Kidney capillary endothelial cell (primary cell): ENCODE data around the gene FBN2.
"Not testable (repeated sequence)": the region's sequence is repeated elsewhere in the genome, so short reads cannot be mapped to it uniquely, and the experiment has no call there.

Experiments
- DNase-seq: peaks from one replicate; pipeline ENCODE4 v3.0.0-alpha.2; 2018; ENCODE audit warnings: low spot score

FBN2 gene

DNA sequence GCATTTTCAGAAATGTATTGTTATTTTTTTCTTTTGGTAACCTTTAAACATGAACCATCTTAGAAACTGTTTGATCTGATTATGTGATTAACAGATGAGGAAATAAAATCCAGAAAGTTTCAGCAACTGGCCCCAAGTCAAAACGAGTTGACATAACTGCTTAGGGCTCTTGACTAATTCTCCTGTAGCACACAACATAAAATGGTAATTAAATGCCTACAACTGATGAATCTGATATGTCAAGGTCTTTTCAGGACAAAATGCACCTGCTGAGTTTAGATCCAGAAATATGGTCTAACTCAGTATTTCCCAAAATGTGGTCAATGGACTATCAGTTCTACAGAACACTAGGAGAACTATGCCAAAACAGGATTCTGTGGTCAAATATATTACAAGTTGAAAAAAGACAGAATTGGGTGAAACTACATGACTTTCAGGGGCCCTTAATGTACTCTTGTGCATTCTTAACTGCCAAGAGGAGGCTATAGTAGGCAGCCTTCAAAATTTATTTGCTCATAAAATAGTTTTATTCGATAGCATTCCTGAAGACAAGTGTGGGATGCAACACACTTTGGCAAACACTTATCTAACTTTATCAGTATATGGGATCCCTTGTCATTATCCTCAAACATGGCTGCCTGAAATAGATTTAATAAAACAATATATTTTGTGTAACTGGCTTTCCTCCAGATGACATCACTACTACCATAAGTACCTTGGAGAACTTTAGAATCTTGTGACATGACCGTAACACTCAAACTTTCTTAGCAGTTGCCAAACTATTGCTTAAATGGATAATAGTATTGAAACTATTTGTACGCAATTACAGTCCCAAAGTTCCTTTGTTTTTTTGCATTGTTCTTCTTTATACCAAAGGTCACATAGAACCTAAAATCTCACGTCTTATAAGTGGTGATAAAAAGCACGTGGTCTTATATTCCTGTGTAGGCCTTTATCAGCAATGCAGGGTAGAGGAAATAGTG, 59.4 kb downstream of the FBN2 start:
- DNase-seq, result no peak

DNA sequence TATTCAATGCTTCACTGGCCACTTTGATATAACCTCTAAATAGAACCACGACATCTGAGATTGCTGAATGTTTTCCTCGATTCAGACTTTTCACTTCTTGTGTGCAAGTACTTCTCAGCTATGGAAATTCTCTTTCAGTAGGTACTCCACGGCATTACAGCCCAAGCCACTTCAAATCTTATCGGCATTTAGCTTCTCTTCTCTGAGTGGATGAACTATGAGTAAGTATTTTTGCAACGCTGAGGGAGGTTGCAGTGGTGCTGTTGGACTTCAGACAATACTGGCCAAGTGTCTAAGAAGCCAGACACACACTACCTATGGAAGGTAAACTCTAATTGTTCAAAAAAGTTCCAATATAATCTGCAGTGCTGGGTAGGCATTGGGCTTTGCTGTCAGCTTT, 60.1 kb downstream of the FBN2 start:
- DNase-seq, result no peak

DNA sequence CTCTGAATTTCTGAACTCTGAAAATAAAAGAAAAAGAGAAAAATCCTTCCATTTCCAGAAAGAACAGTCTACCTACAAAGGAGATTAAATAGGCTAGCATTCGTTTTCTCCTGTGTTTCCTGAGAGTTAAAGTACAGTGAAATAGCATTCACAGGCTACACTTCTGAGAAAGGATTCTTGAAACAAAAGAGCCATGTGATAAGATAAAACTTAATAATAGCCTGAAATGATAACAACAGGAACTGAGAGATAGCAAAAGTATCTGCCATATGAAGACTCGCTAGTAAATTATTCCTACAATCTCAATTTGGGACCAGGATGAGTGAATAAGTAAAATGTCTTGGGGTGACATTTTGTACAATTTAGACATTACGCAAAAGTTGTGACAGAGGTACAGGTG, 62.4 kb downstream of the FBN2 start:
- DNase-seq, result no peak

DNA sequence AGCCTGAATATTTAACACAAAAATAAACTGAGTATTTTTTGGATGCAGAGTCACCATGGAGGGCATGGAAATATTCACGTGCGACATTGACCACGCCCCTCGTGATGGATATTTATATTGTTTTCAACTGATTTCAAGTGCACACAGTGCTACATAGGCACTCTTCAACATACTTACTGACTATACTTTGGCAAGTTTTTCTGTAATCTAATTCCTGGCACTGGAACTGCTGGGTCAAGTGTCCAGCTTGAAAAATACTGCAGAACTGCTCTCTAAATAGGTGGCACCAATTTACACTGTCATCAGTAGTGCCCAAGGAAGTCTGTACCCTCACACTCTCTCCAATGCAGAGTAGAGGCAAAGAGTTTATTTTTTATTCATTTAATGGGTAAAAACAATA, 65.1 kb downstream of the FBN2 start:
- DNase-seq, result no peak

- DNase-seq, result no peak
Observed at GRCh38 chr5:128472036-128472435, 66.0 kb downstream of the FBN2 start.

DNA sequence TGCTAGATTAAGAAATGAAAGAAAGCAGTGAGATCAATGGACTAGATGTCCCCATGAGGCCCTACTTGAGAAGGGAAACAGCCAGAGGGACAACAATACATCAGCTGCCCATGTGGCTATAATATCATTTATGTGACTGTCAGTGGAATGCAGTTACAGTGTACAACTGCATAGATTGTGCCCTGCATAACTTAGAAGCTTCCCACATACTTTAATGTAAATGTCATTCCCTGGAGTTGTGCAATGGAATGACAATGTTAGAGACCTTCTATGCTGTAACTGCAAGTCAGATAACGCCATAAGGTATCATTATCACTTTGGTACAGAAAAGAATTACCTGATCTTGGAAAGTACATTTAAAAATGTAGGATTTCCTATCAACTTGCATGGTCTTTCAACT, 67.4 kb downstream of the FBN2 start:
- DNase-seq, result no peak

DNA sequence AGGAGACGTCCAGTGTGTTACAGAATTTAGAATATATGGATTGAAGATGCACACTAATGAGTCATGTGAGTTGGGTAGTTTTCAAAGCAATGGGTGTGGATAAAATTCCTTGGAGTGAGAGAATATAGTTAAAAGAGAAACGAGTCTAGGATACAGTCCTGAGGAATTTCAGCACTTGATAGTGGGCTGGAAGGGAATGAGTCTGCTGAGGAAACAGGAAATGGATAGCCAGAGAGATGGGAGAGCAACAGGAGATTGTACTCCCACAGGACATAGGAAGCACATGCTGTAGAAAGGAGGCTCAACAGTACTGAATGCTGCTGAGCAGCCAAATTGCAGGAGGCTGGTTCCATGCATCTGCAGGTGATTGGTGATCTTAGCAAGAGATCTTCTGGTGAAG, 68.1 kb downstream of the FBN2 start:
- DNase-seq, result no peak

- no peak for DNase-seq
Observed at GRCh38 chr5:128466980-128467379, 71.1 kb downstream of the FBN2 start.

DNA sequence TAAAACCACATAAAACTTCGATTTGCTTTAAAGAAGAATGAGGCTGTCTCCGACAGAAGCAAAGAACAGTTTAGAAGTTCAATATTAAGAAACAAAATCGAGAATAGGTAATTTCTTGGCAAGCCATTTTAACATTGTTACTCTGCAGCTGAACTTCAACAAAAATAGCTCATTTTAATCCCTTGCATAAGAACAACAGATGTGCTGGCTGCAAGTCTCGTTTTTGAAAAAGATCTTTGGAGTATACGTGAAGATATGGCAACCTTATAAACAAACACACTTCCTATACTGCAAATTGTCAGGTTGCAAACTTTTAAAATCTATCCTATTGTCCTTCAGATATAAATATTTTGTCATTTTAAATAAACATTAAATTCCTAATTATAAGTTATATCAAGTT, 71.5 kb downstream of the FBN2 start:
- no peak for DNase-seq

DNA sequence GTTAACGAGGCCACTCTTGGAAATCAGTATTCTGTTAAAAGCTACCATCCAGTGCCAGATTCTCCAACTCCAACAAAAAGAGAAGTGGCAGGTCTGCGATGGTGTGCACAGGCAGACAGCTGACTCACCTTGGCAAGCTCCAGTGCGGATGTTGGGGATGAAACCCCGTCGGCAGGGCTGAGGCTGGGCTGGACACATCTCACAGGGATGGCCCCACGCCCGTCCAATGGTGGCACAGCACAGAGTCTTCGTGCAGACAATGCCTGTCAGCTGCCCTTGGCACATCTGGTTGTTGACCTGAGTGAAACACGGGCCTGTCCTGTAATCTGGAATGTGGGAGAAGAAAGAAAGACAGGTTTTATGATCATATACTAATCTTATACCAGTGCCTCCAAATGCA, 73.4 kb downstream of the FBN2 start:
- no peak for DNase-seq

GRCh38 chr5:128462330-128462729, 75.7 kb downstream of the FBN2 start:
- no peak for DNase-seq

DNA sequence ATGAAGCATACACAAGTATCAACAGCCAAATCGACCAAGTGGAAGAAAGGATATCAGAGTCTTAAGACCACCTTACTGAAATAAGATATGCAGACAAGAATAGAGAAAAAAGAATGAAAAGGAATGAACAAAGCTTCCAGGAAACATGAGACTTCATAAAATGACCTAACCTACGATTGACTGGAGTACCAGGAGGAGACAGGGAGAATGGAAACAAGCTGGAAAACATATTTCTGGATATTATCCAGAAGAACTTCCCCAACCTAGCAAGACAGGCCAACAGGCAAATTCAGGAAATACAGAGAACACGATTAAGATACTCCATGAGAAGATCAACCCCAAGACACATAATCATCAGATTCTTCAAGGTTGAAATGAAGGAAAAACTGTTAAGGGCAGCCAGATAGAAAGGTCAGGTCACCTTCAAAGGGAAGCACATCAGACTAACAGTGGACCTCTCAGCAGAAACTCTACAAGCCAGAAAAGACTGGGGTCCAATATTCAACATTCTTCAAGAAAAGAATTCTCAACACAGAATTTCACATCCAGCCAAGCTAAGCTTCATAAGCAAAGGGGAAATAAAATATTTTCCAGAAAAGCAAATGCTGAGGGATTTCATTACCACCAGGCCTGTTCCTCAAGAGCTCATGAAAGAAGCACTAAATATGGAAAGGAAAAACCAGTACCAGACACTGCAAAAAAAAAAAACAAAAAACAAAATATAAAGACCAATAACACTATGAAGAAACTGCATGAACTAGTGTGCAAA, 80.7 kb downstream of the FBN2 start:
- DNase-seq, result not testable (repeated sequence)

- no peak for DNase-seq
Observed at GRCh38 chr5:128455841-128456361, 82.1 kb downstream of the FBN2 start.

DNA sequence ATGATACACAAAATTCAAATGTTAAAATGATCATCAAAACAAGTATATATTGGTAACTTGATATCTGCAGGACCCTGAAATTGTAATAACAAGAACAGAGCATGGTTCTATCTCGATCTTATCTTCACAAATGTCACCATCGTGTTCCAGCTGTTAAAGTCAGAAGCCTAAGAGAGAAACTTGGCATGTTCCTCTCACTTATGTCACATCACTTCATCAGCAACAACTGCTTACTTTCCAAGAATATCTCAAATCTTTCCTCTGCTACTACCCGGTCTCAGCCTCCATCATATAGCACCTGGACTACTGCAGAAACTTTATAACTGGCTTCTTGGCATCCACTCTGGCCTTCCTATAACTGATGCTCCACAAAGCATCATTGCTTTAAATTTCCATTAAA, 84.9 kb downstream of the FBN2 start:
- DNase-seq, result no peak

GRCh38 chr5:128447224-128447623, 90.8 kb downstream of the FBN2 start:
- DNase-seq, result not testable (repeated sequence)

- DNase-seq, result no peak
Observed at GRCh38 chr5:128441941-128442350, 96.1 kb downstream of the FBN2 start.

GRCh38 chr5:128441165-128441564, 96.9 kb downstream of the FBN2 start:
- no peak for DNase-seq

DNA sequence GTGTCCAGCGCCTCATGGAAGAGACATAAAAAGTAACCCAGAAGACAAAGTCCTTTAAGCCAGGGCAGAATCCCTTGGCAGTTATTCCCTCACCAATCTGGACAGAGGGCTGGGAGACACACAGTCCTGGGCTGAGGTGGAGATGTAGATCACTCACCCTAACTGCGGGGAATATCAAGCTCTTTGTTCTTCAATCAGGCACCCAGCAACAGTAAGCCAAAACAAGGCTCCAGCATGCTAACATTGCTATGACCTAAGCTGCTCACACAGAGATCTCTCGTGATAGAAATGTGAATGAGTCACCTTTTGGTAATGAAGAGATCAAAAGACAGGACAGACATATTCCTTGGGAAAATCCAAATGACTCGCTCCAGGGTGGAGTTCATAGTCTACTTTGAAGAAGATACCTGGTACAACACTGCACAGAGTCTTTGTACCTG, 101.3 kb downstream of the FBN2 start:
- DNase-seq, result no peak

DNA sequence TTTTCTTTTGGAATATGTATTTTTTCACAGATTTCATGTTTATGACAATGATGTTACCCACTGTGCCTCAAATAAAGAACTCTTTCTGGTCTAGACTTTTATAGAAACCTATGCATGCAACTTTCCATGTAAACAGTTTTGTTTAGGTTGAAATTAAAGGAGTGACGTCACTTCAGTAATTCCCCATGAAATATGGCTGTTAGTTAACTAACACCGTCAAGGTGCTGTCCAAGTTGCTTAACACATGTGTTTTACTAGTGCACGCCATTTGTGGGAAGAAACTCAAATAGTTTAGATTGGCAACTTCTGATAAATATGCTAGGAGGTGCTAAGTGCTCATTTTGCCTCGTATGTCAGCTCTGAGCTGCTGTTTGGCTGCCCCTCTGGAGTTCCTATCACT, 102.2 kb downstream of the FBN2 start:
- DNase-seq, result no peak

- DNase-seq, result no peak
Observed at GRCh38 chr5:128434993-128435392, 103.1 kb downstream of the FBN2 start.

GRCh38 chr5:128432913-128433440, 105.1 kb downstream of the FBN2 start:
- no peak for DNase-seq

GRCh38 chr5:128427921-128428320, 110.1 kb downstream of the FBN2 start:
- no peak for DNase-seq

DNA sequence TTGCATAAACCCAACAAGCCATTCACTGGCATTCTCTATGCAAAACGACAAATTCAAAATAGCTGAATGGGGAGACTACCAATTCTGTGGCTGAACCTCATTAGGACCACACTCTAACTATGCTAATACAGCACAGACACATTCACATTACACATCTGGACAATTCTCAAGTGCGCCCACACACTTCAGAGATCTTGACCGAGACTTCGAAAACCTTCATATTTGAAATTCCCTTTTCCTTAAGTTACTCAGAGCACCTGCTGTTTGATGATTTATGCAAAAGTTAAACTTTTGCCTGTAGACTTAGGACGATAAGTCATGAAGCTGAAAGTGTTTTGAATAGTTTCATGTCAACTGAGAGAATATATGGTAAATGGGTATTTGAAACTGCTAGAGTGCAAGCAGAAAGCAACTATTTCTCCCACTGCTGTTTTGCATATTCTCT, 111.9 kb downstream of the FBN2 start:
- DNase-seq, result no peak
